ENCODE data around the gene SYDE2. TPM values are rescaled to one million over a fixed set of nuclear protein-coding genes. Genes with fewer than 3 reads are reported as not detected.

The SYDE2 gene
- total RNA-seq, 6 experiments from 2014 or later, result 3.2 to 6.7 (median 4.4) TPM

DNA sequence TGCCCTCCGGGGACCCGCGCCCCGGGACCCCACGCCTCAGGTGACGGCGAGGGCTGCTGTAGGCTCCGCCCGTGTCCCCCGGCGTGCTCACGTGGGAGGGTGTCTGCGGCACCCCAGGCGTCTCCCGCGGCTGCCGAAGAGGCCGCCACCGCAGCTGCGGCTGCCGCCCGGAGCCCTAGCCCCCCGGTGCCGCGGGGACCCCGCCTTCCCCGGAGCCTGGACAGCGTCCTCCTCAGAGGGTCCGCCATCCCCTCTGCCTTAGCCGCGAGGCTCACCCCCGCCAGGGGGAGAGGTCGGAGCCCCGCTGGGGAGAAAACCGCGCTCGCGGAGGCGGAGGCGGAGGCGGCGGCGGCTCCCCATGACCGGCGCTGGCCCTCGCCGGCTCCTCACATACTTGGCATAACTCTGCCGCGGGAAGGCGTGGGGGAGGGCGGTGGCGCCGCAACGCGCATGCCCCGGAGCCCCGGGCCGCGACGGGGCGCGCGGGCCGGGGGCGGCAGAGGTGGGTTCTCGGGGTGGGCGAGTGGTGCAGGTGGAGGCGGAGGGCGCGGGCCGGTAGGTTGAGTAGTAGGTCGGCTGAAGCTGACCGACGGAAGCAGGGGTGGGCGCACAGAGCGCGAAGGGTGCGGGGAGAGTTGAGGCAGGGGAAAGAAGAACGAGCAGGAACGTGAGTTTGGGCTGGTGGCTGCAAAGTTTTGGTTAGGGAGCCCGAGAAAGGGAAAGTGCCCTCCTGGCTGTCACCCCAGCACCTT is 700 bp upstream of the SYDE2 start:
- Histone ChIP-seq H3K9me3 (no peaks in the 10 kb centered on the region), H3K4me1 (peaks cover 0 to 25% (median 6%) of the 10 kb centered on the region in 4 donors), H3K4me3 (peak overlapping the region; percentile 55 to 84 (median 83)), H3K27ac (peak overlapping the region; percentile 71 to 82 (median 81)), H3K27me3 (no peaks in the 10 kb centered on the region), H3K36me3 (no peaks in the 10 kb centered on the region)
- WGBS (ENCODE audit: insufficient coverage, low coverage, low lambda C conversion rate, missing lambda C conversion rate), result 2% methylated on average over 28 of the region's 81 CpGs
- DNase-seq (peak; percentile 78 to 84 (median 80)), ATAC-seq (peak; percentile 71 to 79 (median 72))
- peak; percentile 5 for TF ChIP-seq POLR2A (IDR thresholded peaks at IDR 0.05)
- TF ChIP-seq, protein P1, sequence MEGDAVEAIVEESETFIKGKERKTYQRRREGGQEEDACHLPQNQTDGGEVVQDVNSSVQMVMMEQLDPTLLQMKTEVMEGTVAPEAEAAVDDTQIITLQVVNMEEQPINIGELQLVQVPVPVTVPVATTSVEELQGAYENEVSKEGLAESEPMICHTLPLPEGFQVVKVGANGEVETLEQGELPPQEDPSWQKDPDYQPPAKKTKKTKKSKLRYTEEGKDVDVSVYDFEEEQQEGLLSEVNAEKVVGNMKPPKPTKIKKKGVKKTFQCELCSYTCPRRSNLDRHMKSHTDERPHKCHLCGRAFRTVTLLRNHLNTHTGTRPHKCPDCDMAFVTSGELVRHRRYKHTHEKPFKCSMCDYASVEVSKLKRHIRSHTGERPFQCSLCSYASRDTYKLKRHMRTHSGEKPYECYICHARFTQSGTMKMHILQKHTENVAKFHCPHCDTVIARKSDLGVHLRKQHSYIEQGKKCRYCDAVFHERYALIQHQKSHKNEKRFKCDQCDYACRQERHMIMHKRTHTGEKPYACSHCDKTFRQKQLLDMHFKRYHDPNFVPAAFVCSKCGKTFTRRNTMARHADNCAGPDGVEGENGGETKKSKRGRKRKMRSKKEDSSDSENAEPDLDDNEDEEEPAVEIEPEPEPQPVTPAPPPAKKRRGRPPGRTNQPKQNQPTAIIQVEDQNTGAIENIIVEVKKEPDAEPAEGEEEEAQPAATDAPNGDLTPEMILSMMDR (IDR thresholded peaks at IDR 0.05), result no peak
- intact Hi-C loops (cut with DNase I), result no loop called here

DNA sequence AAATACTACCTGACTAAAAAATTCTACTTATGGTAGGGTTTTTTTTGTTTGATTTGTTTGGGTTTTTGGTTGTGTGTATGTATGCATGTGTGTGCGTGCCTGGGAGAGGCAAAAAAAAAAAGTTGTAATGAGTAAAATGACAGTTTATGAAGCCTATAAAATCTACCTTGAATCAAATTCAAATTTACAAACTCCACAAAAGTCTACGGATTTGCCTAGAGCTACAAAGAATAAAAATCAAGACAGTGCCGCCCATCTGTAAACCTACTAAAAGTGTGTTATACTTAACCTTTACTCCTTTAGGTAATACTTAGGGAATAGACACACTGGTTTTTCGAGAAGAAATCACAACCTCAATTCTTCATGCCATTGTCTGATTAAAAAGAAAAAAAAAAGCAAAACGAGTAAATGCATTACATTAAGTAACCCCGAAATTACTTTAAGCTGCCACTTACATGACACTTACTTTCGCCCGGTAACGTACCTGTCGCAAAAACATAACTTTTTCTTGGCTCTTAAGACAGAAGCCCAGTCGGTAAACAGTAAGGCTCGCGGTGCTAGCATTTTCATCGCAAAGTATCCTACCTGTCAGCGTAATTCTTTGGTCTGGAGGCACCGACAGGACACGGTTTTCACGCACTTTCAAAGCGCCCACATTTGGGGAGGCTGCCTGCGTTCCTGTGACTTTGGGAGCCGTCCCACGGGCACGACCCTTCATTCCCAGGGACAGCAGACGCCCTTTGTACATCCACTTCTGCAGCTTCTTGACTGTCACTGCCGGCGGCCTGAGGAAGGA is 951 bp downstream of the SYDE2 start:
- Histone ChIP-seq H3K9me3 (no peaks in the 10 kb centered on the region), H3K4me1 (peaks cover 0 to 25% (median 6%) of the 10 kb centered on the region in 4 donors)
- intact Hi-C loops (cut with DNase I), result no loop called here

DNA sequence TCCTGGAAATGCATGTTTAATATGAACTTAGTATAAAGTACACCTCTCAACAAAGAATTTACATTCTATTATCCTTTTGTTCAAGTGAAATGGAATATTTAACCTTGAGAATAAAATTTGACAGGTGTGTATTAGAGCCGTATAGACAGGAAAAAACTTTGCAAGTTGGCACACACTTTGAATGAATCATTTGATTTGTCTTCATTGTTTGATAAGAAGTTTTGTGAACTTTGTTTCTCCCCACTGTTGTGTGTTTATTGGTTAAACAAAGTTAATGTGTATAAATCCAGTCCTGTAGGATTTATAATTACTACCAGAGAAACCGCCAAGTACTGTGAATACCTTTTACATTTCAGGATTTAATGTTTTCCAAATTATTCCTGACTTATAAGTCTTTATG is 2.0 kb downstream of the SYDE2 start:
- intact Hi-C loops (cut with DNase I), result no loop called here
- ATAC-seq, result peak in 3 of 4 donors; percentile 1 to 41 (median 31)
- no peaks in the 10 kb centered on the region for H3K27me3 ChIP-seq
- peaks cover 0 to 25% (median 6%) of the 10 kb centered on the region in 4 donors for H3K4me1 ChIP-seq
- H3K36me3 ChIP-seq, result no peaks in the 10 kb centered on the region
- peak overlapping the region in 2 of 3 donors; percentile 18 to 82 for H3K27ac ChIP-seq
- no peaks in the 10 kb centered on the region for H3K9me3 ChIP-seq
- peak overlapping the region; percentile 55 to 84 (median 83) for H3K4me3 ChIP-seq
- no peak for TF ChIP-seq POLR2A (IDR thresholded peaks at IDR 0.05)
- TF ChIP-seq, protein P1 (IDR thresholded peaks at IDR 0.05), result no peak
- 13% methylated on average over 2 of the region's 2 CpGs for WGBS (ENCODE audit: insufficient coverage, low coverage, low lambda C conversion rate, missing lambda C conversion rate)
- DNase-seq, result no peak

More for the DNA sequence above, 951 bp downstream of the SYDE2 start:
- peak; percentile 6 to 31 (median 26) for ATAC-seq
- TF ChIP-seq, protein P1 (IDR thresholded peaks at IDR 0.05), result no peak
- TF ChIP-seq POLR2A (IDR thresholded peaks at IDR 0.05), result no peak
- Histone ChIP-seq H3K4me3 (peak overlapping the region; percentile 55 to 84 (median 83)), H3K36me3 (no peaks in the 10 kb centered on the region), H3K27me3 (no peaks in the 10 kb centered on the region), H3K27ac (peak overlapping the region; percentile 71 to 82 (median 81))
- DNase-seq, result no peak
- 7% methylated on average over 21 of the region's 26 CpGs for WGBS (ENCODE audit: insufficient coverage, low coverage, low lambda C conversion rate, missing lambda C conversion rate)

DNA sequence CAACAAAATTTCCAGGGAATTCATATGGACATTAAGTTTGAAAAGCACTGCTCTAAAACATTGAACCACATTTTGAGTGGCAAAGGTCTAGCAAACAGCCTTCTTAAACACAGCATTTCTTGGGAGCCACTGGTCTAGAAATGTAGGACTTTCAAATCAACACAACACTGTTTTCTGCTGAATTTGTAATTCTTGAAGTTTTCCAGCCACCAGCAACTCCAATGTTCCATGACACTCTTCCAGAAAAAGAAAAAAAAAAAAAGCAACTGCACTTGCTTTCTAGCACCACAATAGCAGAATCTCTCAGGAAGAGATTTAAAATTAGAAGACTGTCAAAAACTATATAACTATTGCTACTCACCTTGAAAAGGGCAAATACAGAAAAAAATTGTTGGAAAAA is 4.5 kb downstream of the SYDE2 start:
- Histone ChIP-seq H3K4me1 (peaks cover 0 to 14% (median 5%) of the 10 kb centered on the region in 4 donors), H3K27ac (no peak overlapping the region), H3K4me3 (no peak overlapping the region), H3K36me3 (no peaks in the 10 kb centered on the region), H3K9me3 (no peaks in the 10 kb centered on the region), H3K27me3 (no peaks in the 10 kb centered on the region)
- intact Hi-C loops (cut with DNase I), result no loop called here
- DNase-seq, result no peak
- no peak for TF ChIP-seq POLR2A (IDR thresholded peaks at IDR 0.05)
- TF ChIP-seq, protein P1 (IDR thresholded peaks at IDR 0.05), result no peak
- no peak for ATAC-seq

Measured in right lobe of liver (tissue), 6 donors.